HG02970 (cell line): ENCODE data around the gene ACTG1.

Source experiments
- ATAC-seq: cut with Tn5 transposase; IDR thresholded peaks from one replicate; pipeline ENCODE4 v1.9.1; 2021; ENCODE audit warnings: mild to moderate bottlenecking, moderate library complexity, moderate number of reproducible peaks; ENCODE audit not compliant: unreplicated experiment, low FRiP score

ACTG1 gene

DNA sequence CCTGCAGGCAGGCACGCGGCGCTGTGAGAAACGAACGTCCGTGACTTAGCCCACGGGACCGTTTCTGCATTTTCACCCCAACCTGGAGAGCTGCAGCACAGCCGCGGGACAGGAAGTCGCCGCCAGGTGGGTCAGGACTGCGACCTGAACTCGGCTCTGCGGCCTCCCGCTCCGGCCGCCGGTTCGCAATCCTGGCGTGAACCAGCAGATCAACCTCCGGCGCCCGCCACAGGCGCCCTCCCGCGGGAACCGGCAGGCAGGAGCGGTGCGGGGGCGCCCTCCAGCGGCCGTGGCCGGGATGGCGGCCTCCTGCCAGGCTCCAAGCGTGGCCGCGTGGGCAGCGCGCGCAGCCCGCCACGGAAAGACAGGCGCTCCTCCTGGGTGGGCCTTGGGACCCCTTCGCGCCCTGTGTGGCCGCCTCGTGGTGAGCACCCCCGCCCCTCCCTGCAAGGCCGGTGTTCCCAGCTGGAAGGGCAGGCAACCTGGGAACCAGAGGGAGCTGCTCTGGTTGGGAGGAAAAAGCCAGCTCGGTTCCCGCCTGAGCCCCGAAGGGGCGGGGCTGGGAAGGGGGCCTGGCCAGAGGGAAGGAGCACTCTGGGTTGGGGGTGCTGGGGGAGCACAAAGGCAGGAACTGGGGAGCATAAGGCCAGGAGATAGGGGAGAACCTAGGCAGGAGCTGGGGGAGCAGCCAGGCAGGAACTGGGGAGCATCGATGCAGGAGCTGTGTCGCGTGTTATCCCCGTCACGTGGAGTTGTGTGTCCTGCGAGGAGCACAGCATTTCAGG lies 28.2 kb downstream of the ACTG1 start:
- ATAC-seq = peak; percentile 68

GRCh38 chr17:81483862-81484194 lies 28.8 kb downstream of the ACTG1 start:
- no peak for ATAC-seq

GRCh38 chr17:81483085-81483861 lies 29.3 kb downstream of the ACTG1 start:
- no peak for ATAC-seq

DNA sequence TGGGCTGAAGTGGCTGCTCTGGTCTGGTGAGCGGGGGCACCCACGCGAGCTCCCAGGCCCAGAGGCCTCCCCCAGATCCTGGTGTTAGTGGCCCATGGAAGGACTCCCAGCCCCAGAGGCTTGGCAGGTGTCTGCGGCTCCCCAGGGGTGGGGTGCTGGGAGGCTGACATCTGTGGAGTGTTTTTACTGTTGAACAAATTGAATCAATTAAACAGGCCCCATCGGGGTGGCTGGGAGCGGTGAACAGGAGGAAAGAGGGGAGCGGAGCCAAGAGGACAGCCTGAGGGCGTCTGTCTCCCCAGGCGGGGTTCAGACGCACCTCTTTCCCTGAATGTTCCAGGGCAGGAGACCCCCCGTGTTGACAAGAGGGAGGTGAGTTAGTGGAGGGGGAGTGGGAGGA lies 29.9 kb downstream of the ACTG1 start:
- ATAC-seq = no peak

GRCh38 chr17:81481815-81482505 lies 30.6 kb downstream of the ACTG1 start:
- ATAC-seq = no peak

DNA sequence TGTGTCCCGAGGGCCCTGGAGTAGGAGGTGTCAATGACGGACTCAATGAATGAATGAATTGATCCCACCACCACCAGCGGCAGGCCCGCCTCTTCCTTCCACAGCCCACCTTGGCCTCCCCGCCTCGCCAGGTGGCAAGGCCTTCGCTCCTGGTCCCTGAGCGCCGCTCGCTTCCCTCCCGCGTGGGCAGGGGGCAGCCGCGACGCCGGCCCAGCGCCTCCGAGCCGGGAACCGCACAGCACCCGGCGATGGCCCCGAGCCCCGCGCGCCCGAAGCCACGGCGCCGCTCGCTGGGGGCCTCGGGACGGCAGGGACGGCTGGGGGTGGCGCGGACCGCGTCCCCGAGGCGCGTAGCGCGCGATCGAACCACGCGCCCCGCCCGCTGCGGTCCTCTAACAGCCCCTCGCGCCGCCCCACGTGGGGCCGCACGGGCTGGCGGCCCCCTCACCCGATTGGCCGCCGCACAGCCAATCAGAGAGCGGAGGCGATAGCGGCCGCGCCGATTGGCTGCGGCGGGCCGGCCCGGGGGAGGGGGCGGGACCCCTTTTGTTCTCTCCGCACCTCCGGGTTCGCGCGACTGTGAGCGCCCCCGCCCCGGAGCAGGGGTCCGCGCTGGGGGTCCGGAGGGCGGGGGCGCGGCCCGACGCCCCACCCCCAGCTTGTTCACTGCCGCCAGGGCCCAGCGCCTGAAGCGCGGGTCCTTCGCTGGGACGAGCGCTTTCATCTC lies 31.4 kb downstream of the ACTG1 start:
- no peak for ATAC-seq

DNA sequence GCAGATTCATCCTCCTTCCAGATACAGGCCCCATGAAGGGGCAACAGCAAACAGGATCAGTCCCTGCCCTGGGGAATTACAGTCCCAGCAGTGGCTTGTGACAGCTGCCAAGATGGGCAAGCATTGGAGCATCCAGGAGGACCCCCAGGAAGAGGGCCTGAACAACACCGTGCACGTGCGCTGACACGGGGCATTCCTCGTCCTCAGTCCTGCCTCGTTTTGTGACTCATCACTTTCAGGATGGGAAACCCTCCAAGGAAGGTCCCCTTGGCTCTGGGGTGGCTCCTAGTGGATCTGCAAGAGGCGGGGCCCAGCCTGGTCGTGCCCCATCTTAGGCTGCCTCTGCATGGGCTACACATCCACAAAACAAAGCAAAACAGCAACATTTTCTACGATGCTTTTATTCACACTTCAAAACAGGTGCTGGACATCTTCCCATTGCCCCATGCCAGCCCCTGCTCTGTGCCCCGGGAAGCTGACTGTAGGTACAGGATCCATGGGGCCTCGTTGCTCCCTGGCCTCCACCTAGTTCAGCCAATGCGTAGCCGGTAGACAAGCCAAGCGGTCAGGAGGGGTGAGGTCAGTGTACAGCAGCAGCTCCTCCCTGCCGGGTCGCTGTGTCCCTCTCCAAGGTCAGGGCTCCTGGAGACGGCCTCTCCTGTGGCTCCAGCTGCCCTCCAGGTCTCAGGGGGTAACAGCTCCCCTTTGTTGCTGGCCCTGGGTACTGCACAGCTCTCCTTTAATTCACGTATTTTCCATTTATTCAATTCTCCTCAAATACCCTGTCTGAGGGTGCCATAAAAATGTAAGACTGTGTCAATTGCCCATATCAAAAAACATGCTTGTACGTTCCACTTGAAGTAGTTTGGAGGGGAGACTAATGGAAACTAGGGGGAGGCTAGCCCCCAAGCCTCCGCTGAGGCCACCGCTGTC lies 32.2 kb downstream of the ACTG1 start:
- ATAC-seq = no peak

- ATAC-seq = no peak
Observed at GRCh38 chr17:81479175-81480071, 33.2 kb downstream of the ACTG1 start.

- ATAC-seq = no peak
Observed at GRCh38 chr17:81478119-81478518, 34.5 kb downstream of the ACTG1 start.

DNA sequence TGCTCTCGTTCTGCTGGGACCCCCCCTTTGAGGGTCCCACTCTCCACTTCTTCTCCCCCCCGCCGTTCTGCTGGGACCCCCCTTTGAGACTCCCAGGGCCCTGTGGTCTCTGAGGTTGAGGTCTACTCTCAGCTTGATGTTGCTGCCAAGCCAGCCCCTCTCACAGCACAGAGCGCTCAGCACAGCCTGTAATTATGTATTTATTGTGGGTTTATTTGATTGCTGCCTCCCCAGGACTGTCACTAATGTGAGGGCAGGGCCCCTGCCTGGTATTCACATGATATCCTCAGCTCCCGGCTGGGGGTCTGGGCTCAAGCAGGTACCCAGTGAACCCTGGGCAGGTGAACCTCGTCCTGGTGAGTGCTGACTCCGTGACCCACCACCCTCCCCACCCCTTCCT lies 35.4 kb downstream of the ACTG1 start:
- ATAC-seq = no peak

- no peak for ATAC-seq
Observed at GRCh38 chr17:81476635-81477034, 36.0 kb downstream of the ACTG1 start.

- no peak for ATAC-seq
Observed at GRCh38 chr17:81476097-81476496, 36.5 kb downstream of the ACTG1 start.

GRCh38 chr17:81474958-81475357 lies 37.6 kb downstream of the ACTG1 start:
- no peak for ATAC-seq

DNA sequence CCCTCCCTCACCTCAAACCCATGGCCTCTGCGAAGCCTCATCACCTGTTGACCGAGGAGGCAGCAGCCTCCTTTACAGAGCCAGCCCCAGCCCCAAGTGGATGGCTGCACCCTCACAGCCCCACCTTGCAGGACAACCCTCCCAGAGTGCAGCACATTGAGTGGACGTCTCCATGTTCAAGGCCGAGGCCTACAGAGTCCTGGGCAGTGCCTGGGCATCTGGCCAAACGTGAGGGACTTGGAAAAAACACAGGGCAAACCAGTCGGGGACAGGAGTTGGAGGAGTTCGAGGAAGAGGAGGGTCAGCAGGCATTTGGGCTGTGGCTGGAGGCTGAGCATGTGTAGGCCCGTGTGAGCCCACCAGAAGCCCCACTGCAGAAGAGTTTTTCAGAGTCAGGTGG lies 39.6 kb downstream of the ACTG1 start:
- ATAC-seq = no peak

GRCh38 chr17:81471818-81472456 lies 40.7 kb downstream of the ACTG1 start:
- ATAC-seq = no peak

GRCh38 chr17:81470944-81471817 lies 41.4 kb downstream of the ACTG1 start:
- ATAC-seq = no peak

DNA sequence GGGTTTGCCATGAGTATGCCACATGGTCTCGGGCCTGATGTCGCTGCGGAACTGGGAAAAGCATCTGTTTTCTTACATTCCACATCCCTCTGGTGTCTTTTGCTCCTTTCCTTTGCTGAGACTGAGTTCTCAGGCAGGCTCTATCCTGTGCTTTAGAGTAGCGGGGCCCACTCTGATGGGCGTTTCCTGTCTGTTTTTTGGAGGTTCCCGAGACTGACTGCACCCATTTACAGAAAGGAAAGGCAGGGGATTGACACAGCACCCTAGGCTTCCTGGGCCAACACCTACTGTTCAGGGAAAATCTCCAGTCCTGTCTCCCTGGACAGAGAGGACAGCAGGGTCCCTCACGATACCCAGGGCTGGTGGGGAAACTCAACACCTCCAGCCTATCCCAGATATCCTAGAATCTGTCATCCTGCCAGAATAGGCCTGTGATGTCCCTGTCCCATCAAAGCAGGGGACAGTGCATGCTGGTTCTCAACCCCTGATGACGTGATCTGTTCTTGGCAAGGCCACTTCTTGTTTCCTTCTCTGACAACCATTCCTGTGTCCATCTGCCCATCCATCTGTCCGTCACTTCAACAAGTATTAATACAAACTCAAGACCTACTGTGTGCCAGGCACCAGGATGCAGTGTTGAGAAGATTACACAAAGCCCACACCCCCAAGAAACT lies 42.2 kb downstream of the ACTG1 start:
- ATAC-seq = no peak
